ENCODE results near the gene CCL26. TPM values are rescaled to one million over a fixed set of nuclear protein-coding genes. Genes with fewer than 3 reads are reported as not detected.
"Not testable (repeated sequence)": the region's sequence is repeated elsewhere in the genome, so short reads cannot be mapped to it uniquely, and the experiment has no call there.

Gene CCL26
- total RNA-seq, 1 donor from 2014 or later: not detected

DNA sequence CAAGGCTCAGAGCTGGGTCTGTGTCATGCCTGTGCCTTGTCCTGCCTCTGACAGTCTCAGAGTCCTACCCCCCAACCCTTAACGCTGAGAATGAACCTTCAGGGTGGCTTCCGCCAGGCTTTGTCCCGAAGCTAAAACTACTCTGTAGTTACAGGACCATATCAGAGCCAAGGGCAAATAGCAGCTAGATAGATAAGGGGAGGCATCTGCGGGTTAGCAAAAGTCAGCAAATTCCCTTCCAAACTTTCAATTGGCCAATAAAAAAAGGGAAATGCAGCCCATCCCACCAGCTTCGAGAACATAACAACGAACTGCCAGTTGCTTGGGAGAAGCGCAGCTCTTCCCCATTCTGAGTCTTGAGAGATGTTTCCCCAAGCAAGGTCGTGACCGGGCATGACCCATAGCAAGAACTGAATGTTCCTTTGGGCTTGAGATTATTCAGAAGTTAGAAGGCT, 23.8 kb upstream of the CCL26 start:
- no peak overlapping the region for H3K4me3 ChIP-seq (ENCODE audit: low read depth, low read length)
- no peak for TF ChIP-seq CTCF (conservative IDR thresholded peaks at IDR 0.05; ENCODE audit: low read depth, low read length)
- no peak for DNase-seq (ENCODE audit: low read depth)

GRCh38 chr7:75793676-75794075, 21.7 kb upstream of the CCL26 start:
- H3K4me3 ChIP-seq (ENCODE audit: low read depth, low read length): no peak overlapping the region
- TF ChIP-seq CTCF (conservative IDR thresholded peaks at IDR 0.05; ENCODE audit: low read depth, low read length): no peak
- no peak for DNase-seq (ENCODE audit: low read depth)

- H3K4me3 ChIP-seq (ENCODE audit: low read depth, low read length); DNase-seq (ENCODE audit: low read depth): not testable (repeated sequence)
Measured at GRCh38 chr7:75792567-75792966, 20.6 kb upstream of the CCL26 start.

- no peak for TF ChIP-seq CTCF (conservative IDR thresholded peaks at IDR 0.05; ENCODE audit: low read depth, low read length)
- no peak for DNase-seq (ENCODE audit: low read depth)
- H3K4me3 ChIP-seq (ENCODE audit: low read depth, low read length): no peak overlapping the region
Measured at GRCh38 chr7:75789361-75789924, 17.4 kb upstream of the CCL26 start.

- not testable (repeated sequence) for H3K4me3 ChIP-seq (ENCODE audit: low read depth, low read length); DNase-seq (ENCODE audit: low read depth)
Measured at GRCh38 chr7:75788154-75788847, 16.3 kb upstream of the CCL26 start.

- not testable (repeated sequence) for H3K4me3 ChIP-seq (ENCODE audit: low read depth, low read length)
Measured at GRCh38 chr7:75783058-75783457, 11.0 kb upstream of the CCL26 start.

GRCh38 chr7:75780647-75781273, 8.7 kb upstream of the CCL26 start:
- H3K4me3 ChIP-seq (ENCODE audit: low read depth, low read length); DNase-seq (ENCODE audit: low read depth): not testable (repeated sequence)

More at GRCh38 chr7:75783058-75783457, 11.0 kb upstream of the CCL26 start:
- DNase-seq (ENCODE audit: low read depth): not testable (repeated sequence)

DNA sequence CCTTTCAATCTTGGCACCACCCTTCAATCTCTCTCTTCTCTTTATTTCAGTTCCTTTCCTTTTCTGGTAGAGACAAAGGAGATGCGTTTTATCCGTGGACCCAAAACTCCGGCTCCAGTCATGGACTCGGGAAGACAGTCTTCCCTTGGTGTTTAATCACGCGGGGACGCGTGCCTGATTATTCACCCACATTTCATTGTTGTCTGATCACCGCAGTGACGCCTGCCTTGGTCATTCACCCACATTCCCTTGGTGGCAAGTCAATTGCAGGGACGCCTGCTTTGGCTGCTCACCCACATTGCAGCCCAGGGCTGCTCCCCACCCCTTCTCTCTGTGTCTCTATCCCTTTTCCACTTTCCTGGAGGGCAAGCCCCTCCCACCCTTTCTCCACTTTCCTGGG, 7.5 kb upstream of the CCL26 start:
- DNase-seq (ENCODE audit: low read depth); H3K4me3 ChIP-seq (ENCODE audit: low read depth, low read length): not testable (repeated sequence)

DNA sequence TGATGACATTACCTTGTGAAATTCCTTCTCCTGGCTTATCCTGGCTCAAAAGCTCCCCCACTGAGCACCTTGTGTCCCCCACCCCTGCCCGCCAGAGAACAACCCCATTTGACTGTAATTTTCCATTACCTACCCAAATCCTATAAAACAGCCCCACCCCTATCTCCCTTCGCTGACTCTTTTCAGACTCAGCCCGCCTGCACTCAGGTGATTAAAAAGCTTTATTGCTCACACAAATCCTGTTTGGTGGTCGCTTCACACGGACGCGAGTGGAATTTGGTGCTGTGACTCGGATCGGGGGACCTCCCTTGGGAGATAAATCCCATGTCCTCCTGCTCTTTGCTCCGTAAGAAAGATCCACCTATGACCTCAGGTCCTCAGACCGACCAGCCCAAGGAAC, 7.0 kb upstream of the CCL26 start:
- H3K4me3 ChIP-seq (ENCODE audit: low read depth, low read length); DNase-seq (ENCODE audit: low read depth): not testable (repeated sequence)

- no peak for DNase-seq (ENCODE audit: low read depth)
- no peak for TF ChIP-seq CTCF (conservative IDR thresholded peaks at IDR 0.05; ENCODE audit: low read depth, low read length)
- no peak overlapping the region for H3K4me3 ChIP-seq (ENCODE audit: low read depth, low read length)
Measured at GRCh38 chr7:75776295-75776971, 4.4 kb upstream of the CCL26 start.

DNA sequence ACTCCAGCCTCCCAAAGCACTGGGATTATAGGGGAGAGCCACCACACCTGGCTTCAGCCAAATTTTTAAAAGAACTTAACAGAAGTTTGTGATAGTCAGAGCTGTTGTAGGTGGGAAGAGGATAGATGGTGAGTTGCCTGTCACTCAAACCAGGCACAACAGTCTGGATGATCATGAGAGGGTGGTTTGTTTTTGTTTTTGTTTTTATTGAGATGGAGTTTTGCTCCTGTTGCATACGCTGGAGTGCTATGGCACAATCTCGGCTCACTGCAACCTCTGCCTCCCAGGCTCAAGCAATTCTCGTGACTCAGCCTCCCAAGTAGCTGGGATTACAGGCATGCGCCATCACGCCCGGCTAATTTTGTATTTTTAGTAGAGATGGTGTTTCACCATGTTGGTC, 1.9 kb upstream of the CCL26 start:
- not testable (repeated sequence) for DNase-seq (ENCODE audit: low read depth); H3K4me3 ChIP-seq (ENCODE audit: low read depth, low read length)

All from epithelial cell of proximal tubule (primary cell).